Activated T-cell treated with anti-CD3 and anti-CD28 coated beads, Interleukin-2, amount 50 U/mL, for 1 hour (primary cell): ENCODE results near the gene UMOD.
"Not testable (repeated sequence)": the region's sequence is repeated elsewhere in the genome, so short reads cannot be mapped to it uniquely, and the experiment has no call there.

ENCODE experiments used
- DNase-seq: peaks from one replicate; pipeline ENCODE4 v3.0.0-alpha.2; 2020

UMOD gene

DNA sequence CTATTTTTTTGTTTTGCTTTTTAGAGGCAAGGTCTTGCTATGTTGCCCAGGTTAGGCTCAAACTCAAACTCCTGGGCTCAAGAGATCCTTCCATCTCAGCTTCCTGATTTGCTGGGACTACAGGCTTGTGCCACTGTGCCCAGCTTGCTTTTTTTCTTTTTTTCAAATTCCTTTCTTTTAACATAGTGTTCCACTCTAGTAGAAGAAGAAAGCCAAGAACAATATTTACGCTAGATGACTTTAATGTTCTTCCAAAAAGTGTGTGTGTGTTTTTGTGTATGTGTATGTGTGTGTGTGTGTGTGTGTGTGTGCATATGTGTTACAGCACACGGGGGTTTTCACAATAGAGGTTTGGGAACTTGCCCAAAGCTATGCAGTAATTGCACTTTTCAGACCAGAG is 10.7 kb upstream of the UMOD start:
- no peak for DNase-seq

DNA sequence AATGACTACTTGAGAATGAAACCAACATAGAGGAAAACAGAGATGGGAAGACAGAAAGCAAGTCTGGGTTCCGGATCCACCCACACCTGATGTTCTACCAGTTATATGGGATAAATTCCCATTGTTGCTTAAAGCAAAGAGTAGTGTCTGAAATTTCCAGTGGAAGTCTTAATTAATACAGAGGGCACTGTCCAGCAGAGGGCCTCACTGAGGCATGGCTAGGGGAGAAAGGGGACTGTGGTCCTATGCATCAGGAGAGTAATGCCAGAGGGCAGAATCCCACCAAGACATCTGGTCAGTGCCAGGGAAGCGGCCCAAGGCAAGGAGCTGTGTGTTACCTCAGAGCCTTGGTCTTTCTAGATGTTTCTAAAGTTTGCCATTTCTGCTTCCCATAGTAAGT is 7.5 kb upstream of the UMOD start:
- DNase-seq, result no peak

GRCh38 chr16:20355114-20355782 is 2.7 kb upstream of the UMOD start:
- no peak for DNase-seq

DNA sequence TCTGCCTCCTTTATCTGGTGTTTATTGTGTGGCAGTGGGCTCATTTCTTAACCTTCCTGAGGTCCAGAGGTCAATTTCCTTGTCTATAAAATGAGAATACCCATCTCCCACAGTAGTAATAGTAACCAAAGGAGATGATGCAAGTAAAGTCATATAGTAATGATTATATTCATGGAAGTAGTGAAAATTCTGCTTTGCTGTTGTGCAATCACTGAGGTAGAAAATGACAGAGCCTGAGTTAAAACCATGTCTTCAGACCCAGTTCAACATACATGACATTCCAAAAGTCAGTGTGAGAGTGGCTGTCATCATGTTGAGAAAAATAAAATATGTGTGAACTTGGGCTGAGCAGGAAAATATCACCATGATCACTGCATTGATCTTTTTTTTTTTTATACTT is 864 bp upstream of the UMOD start:
- no peak for DNase-seq

DNA sequence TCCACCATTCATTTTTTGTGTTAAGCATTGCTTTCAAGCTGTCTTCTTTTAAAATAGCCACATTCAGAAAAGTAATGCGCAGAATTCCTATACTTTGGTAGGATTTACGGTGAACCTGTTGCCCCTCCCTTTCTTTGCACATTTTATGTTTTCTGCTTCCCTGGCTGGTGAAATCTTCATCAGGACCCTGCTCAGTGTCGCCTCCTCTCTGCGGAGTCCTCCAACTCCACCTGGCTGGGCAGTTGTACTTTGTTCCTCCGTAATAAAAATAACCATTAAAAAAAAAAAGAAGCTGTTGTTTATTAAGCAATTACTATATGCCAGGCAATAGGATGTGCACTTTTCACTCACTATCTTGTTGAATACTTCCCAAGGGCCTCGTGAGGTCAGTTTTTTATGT is 2.9 kb downstream of the UMOD start:
- DNase-seq, result no peak

GRCh38 chr16:20348365-20349185 is 3.9 kb downstream of the UMOD start:
- DNase-seq, result no peak

- DNase-seq, result no peak
Observed at GRCh38 chr16:20347666-20348364, 4.7 kb downstream of the UMOD start.

DNA sequence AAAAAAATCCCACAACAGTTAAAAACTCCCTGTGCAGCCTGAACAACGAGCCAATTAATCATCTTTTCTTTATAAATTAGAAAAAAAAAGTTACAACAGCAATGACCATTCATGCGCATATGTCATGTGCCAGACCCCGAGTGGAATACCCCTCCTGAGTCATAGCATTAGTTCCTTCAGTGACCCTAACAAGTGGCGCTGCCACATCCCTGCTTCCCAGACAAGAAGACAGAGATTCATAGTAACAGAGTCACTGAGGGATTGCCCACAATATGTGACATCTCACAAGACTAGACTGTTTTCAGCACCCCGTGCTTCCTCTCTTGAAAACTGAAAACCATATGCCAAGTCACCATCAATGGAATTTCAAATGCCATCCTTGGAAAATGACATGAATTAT is 7.9 kb downstream of the UMOD start:
- no peak for DNase-seq

- no peak for DNase-seq
Observed at GRCh38 chr16:20339744-20340143, 12.8 kb downstream of the UMOD start.

DNA sequence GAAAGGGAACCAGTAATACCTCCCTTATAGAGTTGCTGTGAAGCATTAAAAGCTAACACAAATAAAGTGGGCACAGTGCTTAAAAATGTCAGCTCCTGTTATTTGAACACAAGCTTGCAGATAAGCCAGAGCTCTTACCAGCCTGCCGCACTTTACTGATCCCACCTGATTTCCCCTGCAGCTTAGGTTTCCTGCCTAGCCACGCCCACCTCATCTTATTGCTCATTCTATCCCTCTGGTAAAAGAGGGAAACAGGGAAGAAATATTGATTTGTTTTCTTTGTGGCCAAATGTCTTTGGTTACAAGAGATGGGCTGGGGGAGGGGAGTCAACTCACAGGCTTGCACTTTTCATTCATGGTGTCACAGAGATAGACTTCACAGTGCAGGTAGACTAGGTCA is 15.6 kb downstream of the UMOD start:
- no peak for DNase-seq

- no peak for DNase-seq
Observed at GRCh38 chr16:20334396-20334795, 18.1 kb downstream of the UMOD start.

GRCh38 chr16:20333120-20333519 is 19.4 kb downstream of the UMOD start:
- DNase-seq, result no peak

DNA sequence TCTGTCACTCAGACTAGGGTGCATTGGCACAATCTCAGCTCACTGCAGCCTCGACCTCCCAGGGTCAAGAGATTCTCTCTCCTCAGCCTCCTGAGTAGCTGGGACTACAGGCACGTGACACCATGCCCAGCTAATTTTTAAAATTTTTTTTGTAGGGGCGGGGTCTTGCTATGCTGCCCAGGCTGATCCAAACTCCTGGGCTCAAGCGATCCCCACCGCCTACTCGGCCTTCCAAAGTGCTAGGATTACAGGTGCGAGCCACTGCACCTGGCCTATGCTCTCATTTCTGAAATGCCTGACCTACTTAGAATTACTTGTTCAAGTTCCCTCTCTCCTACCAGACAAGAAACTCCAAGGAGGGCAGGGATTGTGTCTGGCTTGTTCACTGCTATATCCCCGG is 20.1 kb downstream of the UMOD start:
- no peak for DNase-seq

DNA sequence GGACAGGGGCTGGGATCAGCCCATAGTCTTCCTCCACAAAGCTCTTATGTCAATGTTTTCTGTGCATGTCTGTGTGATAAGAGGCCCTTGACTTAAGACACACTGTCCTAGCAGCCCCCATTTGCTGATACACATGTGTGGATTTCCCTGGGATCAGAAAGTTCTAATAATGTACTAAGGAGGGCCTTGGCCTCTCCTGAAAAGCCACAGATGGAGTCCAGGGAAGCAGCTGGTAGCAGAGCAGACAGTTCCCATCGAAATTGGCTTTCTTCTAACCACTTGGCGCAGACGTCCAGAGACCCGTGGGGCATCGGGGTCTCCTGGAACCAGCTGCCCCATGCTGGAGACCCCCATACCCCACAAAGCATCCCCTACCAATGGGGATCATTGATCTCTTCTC is 20.9 kb downstream of the UMOD start:
- DNase-seq, result no peak

- DNase-seq, result no peak
Observed at GRCh38 chr16:20329392-20330138, 22.9 kb downstream of the UMOD start.

GRCh38 chr16:20327444-20328041 is 25.0 kb downstream of the UMOD start, which contains the start of gene GP2:
Gene GP2 (minus strand): TSS chr16:20327513. CDS start chr16:20326431, 1,082 bp downstream.
- no peak for DNase-seq

- DNase-seq, result no peak
Observed at GRCh38 chr16:20326321-20326720, 26.2 kb downstream of the UMOD start.

DNA sequence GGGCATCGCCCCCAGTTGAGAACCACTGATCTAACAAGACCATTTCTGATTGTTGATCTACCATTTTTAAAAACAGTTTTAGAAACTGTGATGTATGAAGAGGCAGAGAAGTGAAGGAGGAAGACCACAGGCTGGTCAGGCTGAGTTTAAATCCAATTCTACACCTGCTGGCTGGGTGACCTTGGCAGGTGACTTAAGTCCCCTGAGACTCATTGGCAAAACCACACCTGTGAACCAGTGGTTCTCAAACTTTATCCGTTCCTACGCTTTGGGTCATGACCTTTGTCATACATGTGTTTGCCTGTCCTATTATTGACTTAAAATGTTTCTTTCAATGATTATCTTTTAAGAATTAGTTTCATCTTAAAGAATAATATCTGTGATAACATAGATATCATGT is 27.5 kb downstream of the UMOD start:
- DNase-seq, result no peak

DNA sequence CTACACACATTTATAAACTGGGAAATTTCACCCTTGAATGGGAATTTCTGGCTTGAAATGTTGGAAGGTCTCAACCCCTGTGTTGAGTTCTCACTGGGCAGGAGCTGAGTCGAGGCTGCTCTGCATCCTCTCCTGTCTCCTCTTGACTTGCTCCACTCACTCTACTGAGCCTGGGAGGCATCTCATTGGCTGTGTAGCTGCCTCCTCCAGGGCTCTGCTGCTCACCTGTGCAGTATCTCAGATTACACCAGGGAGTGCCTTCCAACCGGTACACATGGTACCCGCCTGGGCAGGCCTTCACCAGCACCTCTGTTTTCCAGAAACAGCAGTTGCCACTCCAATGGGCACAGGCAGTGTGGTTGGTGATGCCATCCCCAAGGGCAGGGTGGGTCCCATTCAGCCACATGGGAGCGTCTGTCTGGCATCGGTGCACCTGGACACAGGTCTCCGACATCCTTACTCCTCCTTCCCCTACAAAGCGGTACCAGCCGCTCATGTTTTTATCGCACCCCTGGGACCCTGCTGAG is 28.9 kb downstream of the UMOD start:
- DNase-seq, result no peak

DNA sequence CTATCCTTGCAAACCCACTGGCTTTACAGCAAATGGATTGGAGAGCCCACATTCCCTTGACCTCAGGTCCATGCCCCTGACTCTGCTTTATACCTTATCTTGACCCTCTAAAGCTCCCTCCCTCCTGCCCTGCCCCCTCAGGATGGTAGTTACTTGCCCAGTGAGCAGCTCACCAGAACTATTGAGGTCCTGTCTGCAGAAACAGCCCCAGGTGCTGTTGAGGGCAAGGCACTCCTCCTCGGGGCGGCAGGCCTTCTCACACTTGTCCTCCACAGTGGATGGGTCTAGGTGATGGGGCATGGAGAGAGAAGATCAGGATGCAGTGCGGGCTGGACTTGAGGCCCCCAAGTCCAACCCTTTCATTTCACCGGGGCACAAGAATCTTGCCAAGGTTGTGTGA is 29.8 kb downstream of the UMOD start:
- DNase-seq, result no peak

GRCh38 chr16:20321671-20322070 is 30.8 kb downstream of the UMOD start:
- DNase-seq, result no peak

- not testable (repeated sequence) for DNase-seq
Observed at GRCh38 chr16:20321051-20321450, 31.5 kb downstream of the UMOD start.
